HG02623 (cell line): ENCODE data around the gene OR6Q1.
"Not testable (repeated sequence)": the region's sequence is repeated elsewhere in the genome, so short reads cannot be mapped to it uniquely, and the experiment has no call there.

Source experiments
- ATAC-seq: cut with Tn5 transposase; IDR thresholded peaks from one replicate; pipeline ENCODE4 v1.9.1; 2021; ENCODE audit warnings: moderate library complexity; ENCODE audit not compliant: unreplicated experiment

Gene OR6Q1

GRCh38 chr11:58030653-58031052, at the start of gene OR6Q1:
OR6Q1 (plus strand) TSS chr11:58030953; CDS start chr11:58030953, 0 bp downstream.
- ATAC-seq, result no peak

GRCh38 chr11:57981536-57981935, 49.2 kb upstream of the OR6Q1 start:
- no peak for ATAC-seq

- no peak for ATAC-seq
These were observed 48.0 kb upstream of the OR6Q1 start for GRCh38 chr11:57982776-57983175.

GRCh38 chr11:57983191-57983590, 47.6 kb upstream of the OR6Q1 start:
- ATAC-seq, result no peak

GRCh38 chr11:57999523-57999922, 31.2 kb upstream of the OR6Q1 start:
- not testable (repeated sequence) for ATAC-seq

- ATAC-seq, result not testable (repeated sequence)
These were observed 30.7 kb upstream of the OR6Q1 start for GRCh38 chr11:58000021-58000420.

GRCh38 chr11:58000699-58001098, 30.1 kb upstream of the OR6Q1 start:
- no peak for ATAC-seq

DNA sequence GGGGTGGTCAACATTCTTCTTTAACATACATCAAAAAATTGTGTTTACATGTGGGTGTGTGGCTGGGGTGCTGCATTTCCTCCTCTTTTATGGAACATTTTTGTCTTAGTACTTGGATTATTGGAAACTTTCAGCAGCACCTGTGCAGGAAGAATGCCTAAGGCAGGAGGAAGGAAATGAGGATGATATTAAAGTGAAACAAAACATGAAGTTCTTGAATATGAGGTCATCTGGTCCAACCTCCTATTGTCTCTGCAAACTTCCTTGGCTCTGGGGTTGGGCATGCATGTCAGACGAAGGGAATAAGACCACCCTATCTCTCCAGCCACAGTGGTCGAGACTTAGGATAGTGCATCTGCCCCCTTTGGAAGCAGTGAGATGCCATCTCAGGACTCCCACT, 27.7 kb upstream of the OR6Q1 start:
- ATAC-seq, result no peak

DNA sequence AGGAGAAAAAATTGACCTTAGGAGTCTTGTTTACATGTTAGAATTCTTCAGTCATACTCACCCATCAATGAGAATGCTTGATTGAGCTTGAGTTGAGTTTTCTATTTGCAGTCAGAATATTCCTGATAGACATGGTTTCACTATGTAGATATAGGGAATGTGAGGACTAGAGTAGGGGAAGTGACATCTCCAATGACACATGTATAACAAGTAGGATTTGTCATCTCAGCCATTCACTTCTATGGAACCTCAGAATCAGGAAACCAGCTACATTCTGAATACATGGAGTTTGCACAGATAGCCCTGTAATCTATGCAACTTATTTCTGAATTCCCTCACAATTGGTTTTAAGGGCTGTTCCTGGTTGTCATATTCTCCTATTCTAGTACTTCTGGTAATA, 27.2 kb upstream of the OR6Q1 start:
- ATAC-seq, result no peak

DNA sequence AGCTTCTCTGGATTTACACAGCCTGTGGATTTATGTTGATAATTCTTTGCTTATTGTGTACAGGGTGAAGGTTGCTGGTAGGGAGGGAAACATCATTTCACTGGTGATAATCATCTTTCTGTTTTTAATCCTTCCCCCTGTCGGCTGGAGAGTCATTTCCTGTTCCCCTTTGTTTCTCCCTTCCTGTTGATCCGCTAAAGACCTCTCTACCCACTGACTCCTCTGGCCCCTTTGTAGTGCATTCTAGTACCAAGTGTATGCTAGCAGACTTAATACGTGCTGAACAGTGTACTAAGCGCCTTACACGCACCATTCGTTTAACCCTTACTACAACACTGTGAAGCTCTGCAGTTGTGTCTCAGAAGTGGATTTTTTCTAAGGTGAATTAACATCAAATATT, 26.1 kb upstream of the OR6Q1 start:
- no peak for ATAC-seq

DNA sequence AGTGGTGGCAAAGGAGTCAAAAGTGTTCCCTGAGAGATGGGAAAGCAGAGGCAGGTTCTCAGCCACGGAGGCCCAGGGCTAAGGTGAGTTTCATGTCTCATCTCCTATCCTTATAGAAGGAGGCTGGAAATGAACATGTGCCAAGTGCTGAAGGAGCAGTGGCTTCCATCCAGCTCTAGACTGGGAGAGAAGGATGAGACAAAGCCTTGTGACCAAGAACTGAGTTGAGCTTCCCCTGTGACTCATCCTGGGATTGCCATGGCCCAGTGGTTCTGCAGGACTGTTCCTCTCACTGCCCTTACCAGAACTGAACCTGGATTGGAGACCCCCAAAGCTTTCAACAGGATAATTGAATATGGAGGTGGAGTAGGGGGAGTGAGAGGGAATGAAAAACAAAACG, 23.8 kb upstream of the OR6Q1 start:
- no peak for ATAC-seq

- no peak for ATAC-seq
These were observed 19.0 kb upstream of the OR6Q1 start for GRCh38 chr11:58011771-58012170.

- no peak for ATAC-seq
These were observed 7.3 kb upstream of the OR6Q1 start, which contains the start of gene OR9Q1 for GRCh38 chr11:58023435-58023931. OR9Q1 (plus strand) TSS chr11:58023881; CDS start chr11:58179445, 155,564 bp downstream.

DNA sequence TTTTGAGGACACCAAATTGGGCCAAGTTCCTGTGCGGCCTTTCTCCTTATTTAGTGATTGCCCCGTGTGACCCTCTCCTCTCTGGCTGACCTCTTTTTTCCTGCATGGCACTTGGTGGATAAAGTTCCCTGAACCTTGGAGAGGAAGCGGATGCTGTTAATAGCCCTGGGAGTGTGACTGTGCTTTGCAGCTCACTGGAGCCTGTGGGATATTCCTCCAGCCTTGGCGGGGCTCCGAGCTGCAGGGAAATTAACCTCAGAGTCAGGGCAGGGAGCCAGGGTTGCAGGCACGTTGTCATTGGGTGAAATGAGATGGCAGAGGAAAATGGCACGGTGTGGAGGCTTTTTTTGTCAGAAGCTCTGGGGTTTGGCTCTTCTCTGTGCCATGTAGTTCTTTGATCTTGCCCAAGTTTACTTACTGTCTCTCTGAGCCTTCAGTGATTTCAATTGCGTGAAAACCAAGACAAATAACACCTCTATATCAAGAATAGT, 6.1 kb upstream of the OR6Q1 start:
- ATAC-seq, result no peak

GRCh38 chr11:58027341-58027740, 3.4 kb upstream of the OR6Q1 start:
- ATAC-seq, result no peak

GRCh38 chr11:58028687-58029411, 1.9 kb upstream of the OR6Q1 start:
- no peak for ATAC-seq

DNA sequence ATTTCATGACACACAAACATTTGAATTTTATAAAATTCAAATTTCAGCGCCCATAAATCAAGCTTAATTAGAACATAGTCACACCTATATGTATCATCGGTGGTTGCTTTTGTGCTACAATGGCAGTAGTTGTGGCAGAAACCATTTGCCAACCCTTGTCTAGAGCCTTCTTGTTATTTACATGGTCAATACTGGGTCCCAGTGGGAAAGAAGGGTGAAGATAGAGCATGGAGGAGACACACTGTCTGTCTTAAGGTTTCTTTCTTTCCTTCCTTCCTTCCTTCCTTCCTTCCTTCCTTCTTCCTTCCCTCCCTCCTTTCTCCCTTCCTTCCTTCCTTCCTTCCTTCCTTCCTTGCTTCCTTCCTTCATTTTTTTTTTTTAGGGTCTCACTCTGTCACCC, 3.7 kb downstream of the OR6Q1 start:
- no peak for ATAC-seq

- ATAC-seq, result no peak
These were observed 8.8 kb downstream of the OR6Q1 start for GRCh38 chr11:58039589-58039988.

GRCh38 chr11:58043379-58043778, 12.6 kb downstream of the OR6Q1 start:
- no peak for ATAC-seq

GRCh38 chr11:58046231-58046630, 15.5 kb downstream of the OR6Q1 start:
- no peak for ATAC-seq

- no peak for ATAC-seq
These were observed 17.1 kb downstream of the OR6Q1 start for GRCh38 chr11:58047818-58048217.

DNA sequence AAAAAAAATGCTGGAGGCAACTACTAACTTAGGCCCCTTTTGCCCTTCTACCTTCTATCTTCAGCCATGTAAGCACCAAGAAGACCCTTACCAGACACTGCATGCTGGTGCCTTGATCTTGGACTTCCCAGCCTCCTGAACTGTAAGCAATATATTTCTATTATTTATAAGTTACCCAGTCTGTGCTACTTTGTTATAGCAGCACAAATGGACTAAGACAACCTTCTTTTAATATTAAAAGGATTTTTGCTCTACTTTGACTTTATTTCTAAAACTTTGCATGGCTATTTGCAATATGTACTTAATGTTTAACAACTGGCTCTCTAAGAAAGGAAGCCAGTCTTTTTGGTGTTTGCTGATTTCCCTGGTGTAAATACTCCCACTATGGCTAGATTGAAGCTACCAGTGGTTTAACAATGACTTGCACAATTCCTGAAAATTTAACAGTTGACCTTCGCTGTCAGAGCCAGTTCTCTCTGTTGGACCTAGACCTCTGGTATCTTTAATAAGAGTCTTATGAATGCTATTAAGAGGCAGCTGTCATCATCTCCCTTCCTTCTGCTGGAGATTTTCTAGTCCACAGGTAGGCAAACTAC, 25.2 kb downstream of the OR6Q1 start:
- no peak for ATAC-seq
